ENCODE measurements around the gene DKC1. TPM values are rescaled to one million over a fixed set of nuclear protein-coding genes. Genes with fewer than 3 reads are reported as not detected.

Gene DKC1
- total and polyA plus RNA-seq, 2 experiments from 2014 or later = 27.8 to 38.9 TPM

DNA sequence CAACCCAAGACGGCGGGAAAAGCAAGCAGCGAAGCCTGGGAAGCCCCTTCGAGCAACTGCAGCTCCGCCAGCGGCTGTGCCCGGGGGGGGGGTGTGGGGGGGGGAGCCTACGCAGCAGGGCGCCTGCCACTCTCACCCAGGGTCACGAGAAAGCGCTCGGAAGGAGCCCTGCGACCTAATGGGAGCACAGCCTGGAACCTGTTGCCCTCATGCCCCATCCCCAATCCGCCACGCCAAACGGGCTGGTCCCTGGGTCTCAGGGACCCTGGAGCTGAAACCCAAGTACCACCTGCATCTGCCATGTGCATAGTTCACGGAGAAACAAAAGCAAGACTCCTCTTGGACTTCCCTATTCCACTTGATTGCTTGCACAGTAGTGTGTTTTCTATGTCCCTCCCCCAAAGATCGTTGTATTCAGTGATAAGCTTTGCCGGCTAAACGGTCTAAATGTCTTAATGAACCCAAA, 11.4 kb upstream of the DKC1 start:
- no peaks in the 10 kb centered on the region for H3K4me1 ChIP-seq (ENCODE audit: insufficient read depth)
- H3K4me3 ChIP-seq = no peak overlapping the region
- H2AFZ ChIP-seq = no peak overlapping the region
- H3K4me2 ChIP-seq = peak overlapping the region; percentile 74
- DNase-seq (ENCODE audit: low spot score) = no peak
- H3K9me3 ChIP-seq (ENCODE audit: low read depth) = no peaks in the 10 kb centered on the region
- no peaks in the 10 kb centered on the region for H3K79me2 ChIP-seq
- peaks cover 30% of the 10 kb centered on the region for H3K27me3 ChIP-seq
- no peaks in the 10 kb centered on the region for H3K36me3 ChIP-seq (replicated peaks; ENCODE audit: insufficient read depth, low read depth)
- no peaks in the 10 kb centered on the region for H3K9me2 ChIP-seq (replicated peaks; ENCODE audit: insufficient read depth)
- H3K27ac ChIP-seq = no peak overlapping the region
- TF ChIP-seq EZH2 (IDR thresholded peaks at IDR 0.05; ENCODE audit: borderline replicate concordance) = no peak
- no peak for TF ChIP-seq EZH2phosphoT487 (IDR thresholded peaks at IDR 0.05; ENCODE audit: low read depth, severe bottlenecking, unreplicated experiment)
- TF ChIP-seq, protein P1, sequence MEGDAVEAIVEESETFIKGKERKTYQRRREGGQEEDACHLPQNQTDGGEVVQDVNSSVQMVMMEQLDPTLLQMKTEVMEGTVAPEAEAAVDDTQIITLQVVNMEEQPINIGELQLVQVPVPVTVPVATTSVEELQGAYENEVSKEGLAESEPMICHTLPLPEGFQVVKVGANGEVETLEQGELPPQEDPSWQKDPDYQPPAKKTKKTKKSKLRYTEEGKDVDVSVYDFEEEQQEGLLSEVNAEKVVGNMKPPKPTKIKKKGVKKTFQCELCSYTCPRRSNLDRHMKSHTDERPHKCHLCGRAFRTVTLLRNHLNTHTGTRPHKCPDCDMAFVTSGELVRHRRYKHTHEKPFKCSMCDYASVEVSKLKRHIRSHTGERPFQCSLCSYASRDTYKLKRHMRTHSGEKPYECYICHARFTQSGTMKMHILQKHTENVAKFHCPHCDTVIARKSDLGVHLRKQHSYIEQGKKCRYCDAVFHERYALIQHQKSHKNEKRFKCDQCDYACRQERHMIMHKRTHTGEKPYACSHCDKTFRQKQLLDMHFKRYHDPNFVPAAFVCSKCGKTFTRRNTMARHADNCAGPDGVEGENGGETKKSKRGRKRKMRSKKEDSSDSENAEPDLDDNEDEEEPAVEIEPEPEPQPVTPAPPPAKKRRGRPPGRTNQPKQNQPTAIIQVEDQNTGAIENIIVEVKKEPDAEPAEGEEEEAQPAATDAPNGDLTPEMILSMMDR (IDR thresholded peaks at IDR 0.05; ENCODE audit: poor library complexity) = no peak
- no peaks in the 10 kb centered on the region for H4K20me1 ChIP-seq (ENCODE audit: insufficient read depth, poor library complexity, severe bottlenecking)
- WGBS (ENCODE audit: low lambda C conversion rate, missing lambda C conversion rate) = 51% methylated on average over 13 of the region's 20 CpGs

DNA sequence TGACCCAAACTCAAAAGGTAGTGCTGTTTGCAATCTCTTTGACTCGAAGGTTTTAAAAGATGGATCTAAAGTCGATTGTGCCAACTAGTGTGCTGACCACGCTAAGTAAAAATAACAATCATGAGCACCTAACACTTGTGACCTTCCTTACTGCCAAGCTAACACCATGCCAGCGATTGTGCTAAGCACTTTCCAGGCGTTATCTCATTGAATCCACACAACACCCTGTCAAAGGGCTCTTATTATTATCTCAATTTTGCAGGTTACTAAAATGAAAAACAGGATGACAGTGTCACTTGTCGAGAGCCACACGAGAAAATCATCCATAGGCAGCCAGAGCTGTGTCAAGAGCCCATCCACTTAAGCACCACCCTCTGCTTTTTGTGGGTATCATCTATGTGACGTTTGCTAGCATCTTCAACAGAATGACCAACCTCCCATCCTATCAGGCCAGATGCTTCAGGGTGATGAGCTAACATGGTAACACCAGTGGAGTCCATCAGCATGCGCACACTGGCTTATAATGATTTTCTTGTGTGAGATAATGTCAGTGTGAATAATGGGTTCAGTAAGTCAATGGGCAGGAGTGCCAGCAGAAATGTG, 10.9 kb upstream of the DKC1 start:
- TF ChIP-seq, protein P1 (IDR thresholded peaks at IDR 0.05; ENCODE audit: poor library complexity) = no peak
- no peak for TF ChIP-seq EZH2phosphoT487 (IDR thresholded peaks at IDR 0.05; ENCODE audit: low read depth, severe bottlenecking, unreplicated experiment)
- no peak for DNase-seq (ENCODE audit: low spot score)
- Histone ChIP-seq H3K27me3 (peaks cover 30% of the 10 kb centered on the region), H3K4me1 (ENCODE audit: insufficient read depth) (no peaks in the 10 kb centered on the region), H3K36me3 (replicated peaks; ENCODE audit: insufficient read depth, low read depth) (no peaks in the 10 kb centered on the region), H3K79me2 (no peaks in the 10 kb centered on the region), H2AFZ (no peak overlapping the region), H3K9me3 (ENCODE audit: low read depth) (no peaks in the 10 kb centered on the region), H3K27ac (no peak overlapping the region), H3K9me2 (replicated peaks; ENCODE audit: insufficient read depth) (no peaks in the 10 kb centered on the region), H3K4me2 (no peak overlapping the region), H4K20me1 (ENCODE audit: insufficient read depth, poor library complexity, severe bottlenecking) (no peaks in the 10 kb centered on the region), H3K4me3 (no peak overlapping the region)
- 73% methylated on average over 9 of the region's 9 CpGs for WGBS (ENCODE audit: low lambda C conversion rate, missing lambda C conversion rate)

DNA sequence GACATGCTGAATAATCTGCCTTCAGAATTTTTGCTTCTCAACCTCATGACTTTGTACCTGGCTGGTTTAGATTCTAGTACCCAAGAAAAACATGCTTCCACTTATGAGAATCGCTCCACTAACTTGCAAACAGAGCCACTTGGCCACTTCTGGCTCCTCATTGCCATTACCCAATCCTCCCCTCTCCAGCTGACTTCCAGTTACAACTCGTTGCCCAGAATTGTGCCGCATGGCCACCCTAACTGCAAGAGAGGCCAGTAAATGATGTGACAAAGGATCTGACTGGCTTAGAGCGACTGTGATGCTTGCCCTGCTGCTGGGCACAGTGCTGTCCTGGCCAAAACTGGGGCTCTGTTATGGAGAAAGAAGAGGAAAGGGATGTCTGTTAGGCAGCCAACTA, 4.0 kb upstream of the DKC1 start:
- Histone ChIP-seq H3K79me2 (peaks cover 2% of the 10 kb centered on the region), H3K36me3 (replicated peaks; ENCODE audit: insufficient read depth, low read depth) (no peaks in the 10 kb centered on the region), H2AFZ (no peak overlapping the region), H3K27me3 (no peaks in the 10 kb centered on the region), H3K4me3 (no peak overlapping the region), H3K4me1 (ENCODE audit: insufficient read depth) (no peaks in the 10 kb centered on the region), H4K20me1 (ENCODE audit: insufficient read depth, poor library complexity, severe bottlenecking) (no peaks in the 10 kb centered on the region), H3K9me3 (ENCODE audit: low read depth) (no peaks in the 10 kb centered on the region), H3K4me2 (no peak overlapping the region), H3K9me2 (replicated peaks; ENCODE audit: insufficient read depth) (no peaks in the 10 kb centered on the region), H3K27ac (no peak overlapping the region)
- 72% methylated on average over 4 of the region's 4 CpGs for WGBS (ENCODE audit: low lambda C conversion rate, missing lambda C conversion rate)
- no peak for TF ChIP-seq EZH2phosphoT487 (IDR thresholded peaks at IDR 0.05; ENCODE audit: low read depth, severe bottlenecking, unreplicated experiment)
- TF ChIP-seq, protein P1 (IDR thresholded peaks at IDR 0.05; ENCODE audit: poor library complexity) = no peak
- no peak for TF ChIP-seq EZH2 (IDR thresholded peaks at IDR 0.05; ENCODE audit: borderline replicate concordance)
- DNase-seq (ENCODE audit: low spot score) = no peak

All from hepatocyte (in vitro differentiated cells).